Measurements from ENCODE around the gene FXR2. TPM values are rescaled to one million over a fixed set of nuclear protein-coding genes. Genes with fewer than 3 reads are reported as not detected.

FXR2 gene
- total and polyA plus RNA-seq, 2 experiments from 2014 or later, result 10.9 to 24.4 TPM

- no peak for TF ChIP-seq ZNF462 (CRISPR knock-in tag; IDR thresholded peaks at IDR 0.05)
- no peak for TF ChIP-seq CTCF (conservative IDR thresholded peaks at IDR 0.05; ENCODE audit: low read depth in 2 of 2)
Measured at GRCh38 chr17:7650509-7651096, 35.9 kb upstream of the FXR2 start, which contains the start of gene ATP1B2 (continued).

- DNase-seq (ENCODE audit: low spot score) (no peak), ATAC-seq (no peak)
- Histone ChIP-seq H3F3A (replicated peaks; ENCODE audit: low read depth) (0 out of 2 replicates have a peak, but pooled peaks cover 4% of the 10 kb centered on the region), H3K27ac (ENCODE audit: low read depth) (no peak overlapping the region), H3K4me1 (ENCODE audit: insufficient read depth) (peaks cover 9% of the 10 kb centered on the region; the same call in 1 of the 2 replicates), H3K36me3 (ENCODE audit: insufficient read depth) (no peaks in the 10 kb centered on the region), H3K9me2 (ENCODE audit: insufficient read depth) (no peaks in the 10 kb centered on the region), H3K27me3 (ENCODE audit: insufficient read depth) (peaks cover 23% of the 10 kb centered on the region), H3K79me2 (replicated peaks; ENCODE audit: insufficient read depth) (no peaks in the 10 kb centered on the region), H3K4me3 (no peak overlapping the region), H4K20me1 (replicated peaks; ENCODE audit: insufficient read depth) (no peaks in the 10 kb centered on the region), H2AFZ (no peak overlapping the region), H3K4me2 (no peak overlapping the region)
- Mint-ChIP-seq H3K9me3 (peaks cover 2% of the 10 kb centered on the region; the same call in 1 of the 3 replicates), H3K4me1 (peaks cover 12% of the 10 kb centered on the region), H3K27me3 (ENCODE audit: insufficient read depth, low read depth, poor library complexity) (peaks cover 28% of the 10 kb centered on the region), H3K4me3 (no peak overlapping the region), H3K36me3 (ENCODE audit: low read depth) (no peaks in the 10 kb centered on the region), H3K27ac (no peak overlapping the region)
- TF ChIP-seq POLR2AphosphoS5 (IDR thresholded peaks at IDR 0.05; ENCODE audit: low read depth) (no peak), REST (IDR thresholded peaks at IDR 0.05; ENCODE audit: unreplicated experiment) (no peak), STAT1 (IDR thresholded peaks at IDR 0.05; ENCODE audit: unreplicated experiment) (no peak), NANOG (IDR thresholded peaks at IDR 0.05; ENCODE audit: borderline replicate concordance) (no peak), ETS1 (IDR thresholded peaks at IDR 0.05) (no peak)
Measured at GRCh38 chr17:7647018-7647417, 32.3 kb upstream of the FXR2 start.
